ENCODE measurements around the gene FXYD2.

DNA sequence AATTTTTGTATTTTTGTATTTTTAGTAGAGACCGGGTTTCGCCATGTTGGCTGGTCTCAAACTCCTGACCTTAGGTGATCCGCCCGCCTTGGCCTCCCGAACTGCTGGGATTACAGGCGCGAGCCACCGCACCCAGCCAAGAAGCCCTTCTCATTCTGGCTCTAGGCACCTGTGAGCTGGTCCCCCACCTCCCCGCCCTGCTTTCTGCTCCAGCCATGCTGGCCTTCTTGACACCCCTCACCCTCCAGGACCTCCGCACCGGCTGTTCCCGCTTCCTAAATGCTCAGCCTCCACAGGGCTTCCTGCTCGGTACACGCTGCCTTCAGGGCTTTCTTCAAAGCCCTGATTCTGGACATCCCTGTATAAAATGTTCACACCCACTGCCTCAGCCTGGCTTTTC lies 5.5 kb upstream of the FXYD2 start:
- TF ChIP-seq EP300 (IDR thresholded peaks at IDR 0.05; ENCODE audit: borderline replicate concordance) (no peak), TAF1 (IDR thresholded peaks at IDR 0.05; ENCODE audit: low read depth) (no peak), YY1 (IDR thresholded peaks at IDR 0.05; ENCODE audit: low read depth) (no peak), MAX (IDR thresholded peaks at IDR 0.05) (no peak), EGR1 (IDR thresholded peaks at IDR 0.05) (no peak)
- TF ChIP-seq, protein P1, sequence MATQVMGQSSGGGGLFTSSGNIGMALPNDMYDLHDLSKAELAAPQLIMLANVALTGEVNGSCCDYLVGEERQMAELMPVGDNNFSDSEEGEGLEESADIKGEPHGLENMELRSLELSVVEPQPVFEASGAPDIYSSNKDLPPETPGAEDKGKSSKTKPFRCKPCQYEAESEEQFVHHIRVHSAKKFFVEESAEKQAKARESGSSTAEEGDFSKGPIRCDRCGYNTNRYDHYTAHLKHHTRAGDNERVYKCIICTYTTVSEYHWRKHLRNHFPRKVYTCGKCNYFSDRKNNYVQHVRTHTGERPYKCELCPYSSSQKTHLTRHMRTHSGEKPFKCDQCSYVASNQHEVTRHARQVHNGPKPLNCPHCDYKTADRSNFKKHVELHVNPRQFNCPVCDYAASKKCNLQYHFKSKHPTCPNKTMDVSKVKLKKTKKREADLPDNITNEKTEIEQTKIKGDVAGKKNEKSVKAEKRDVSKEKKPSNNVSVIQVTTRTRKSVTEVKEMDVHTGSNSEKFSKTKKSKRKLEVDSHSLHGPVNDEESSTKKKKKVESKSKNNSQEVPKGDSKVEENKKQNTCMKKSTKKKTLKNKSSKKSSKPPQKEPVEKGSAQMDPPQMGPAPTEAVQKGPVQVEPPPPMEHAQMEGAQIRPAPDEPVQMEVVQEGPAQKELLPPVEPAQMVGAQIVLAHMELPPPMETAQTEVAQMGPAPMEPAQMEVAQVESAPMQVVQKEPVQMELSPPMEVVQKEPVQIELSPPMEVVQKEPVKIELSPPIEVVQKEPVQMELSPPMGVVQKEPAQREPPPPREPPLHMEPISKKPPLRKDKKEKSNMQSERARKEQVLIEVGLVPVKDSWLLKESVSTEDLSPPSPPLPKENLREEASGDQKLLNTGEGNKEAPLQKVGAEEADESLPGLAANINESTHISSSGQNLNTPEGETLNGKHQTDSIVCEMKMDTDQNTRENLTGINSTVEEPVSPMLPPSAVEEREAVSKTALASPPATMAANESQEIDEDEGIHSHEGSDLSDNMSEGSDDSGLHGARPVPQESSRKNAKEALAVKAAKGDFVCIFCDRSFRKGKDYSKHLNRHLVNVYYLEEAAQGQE (IDR thresholded peaks at IDR 0.05; ENCODE audit: low read depth) = no peak
